ENCODE data around the gene MFAP3.

DNA sequence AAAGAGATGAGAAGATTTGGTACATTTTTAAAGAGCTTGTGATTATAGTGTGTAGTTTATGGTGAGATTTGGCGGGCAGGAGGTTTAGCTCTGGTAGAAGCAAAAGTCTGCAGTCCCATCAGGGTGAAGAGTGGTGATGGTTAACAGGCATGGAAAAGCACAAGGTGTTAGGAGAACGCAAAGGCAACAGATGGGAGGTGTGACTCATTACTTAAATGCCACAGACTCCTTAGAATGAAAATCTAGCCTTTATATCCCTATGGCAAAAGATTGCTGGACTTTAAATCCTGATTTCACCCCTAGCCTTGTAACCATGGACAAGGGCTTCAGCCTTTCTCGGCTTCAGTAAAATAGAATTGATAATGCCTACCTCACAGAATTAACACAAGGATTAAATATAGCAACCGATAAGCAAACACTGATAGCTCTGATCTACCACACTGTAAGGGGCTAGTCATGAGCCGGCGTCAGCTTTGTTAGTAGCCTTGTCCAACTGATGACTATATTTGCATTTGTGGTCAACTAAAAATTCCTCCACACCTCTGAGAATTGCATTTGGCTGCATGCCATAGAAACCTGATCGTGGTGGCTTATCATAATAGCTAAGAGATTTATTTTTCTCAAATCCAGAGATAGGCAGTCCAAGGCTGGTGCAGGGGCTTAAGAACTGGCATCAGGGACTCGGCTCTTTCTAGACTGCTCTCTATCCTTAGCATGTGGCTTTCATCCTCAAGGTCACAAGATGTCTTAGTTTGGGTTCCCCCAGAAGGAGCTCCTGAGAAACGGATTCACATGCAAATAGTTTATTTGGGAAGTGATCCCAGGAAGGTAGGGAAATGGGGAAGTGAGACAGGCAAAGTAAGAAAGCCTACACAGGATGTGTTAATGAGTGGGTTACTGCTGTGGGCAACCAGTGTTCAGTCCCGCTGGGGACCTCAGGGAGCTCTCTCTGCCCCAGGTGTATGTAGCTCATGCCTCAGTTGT is 19.6 kb downstream of the MFAP3 start:
- TF ChIP-seq, protein P1, sequence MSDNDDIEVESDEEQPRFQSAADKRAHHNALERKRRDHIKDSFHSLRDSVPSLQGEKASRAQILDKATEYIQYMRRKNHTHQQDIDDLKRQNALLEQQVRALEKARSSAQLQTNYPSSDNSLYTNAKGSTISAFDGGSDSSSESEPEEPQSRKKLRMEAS (IDR thresholded peaks at IDR 0.05), result no peak
- TF ChIP-seq TEAD4 (IDR thresholded peaks at IDR 0.05), result no peak
- no peak for TF ChIP-seq EP300 (IDR thresholded peaks at IDR 0.05; ENCODE audit: borderline replicate concordance)
- TF ChIP-seq, protein P2, sequence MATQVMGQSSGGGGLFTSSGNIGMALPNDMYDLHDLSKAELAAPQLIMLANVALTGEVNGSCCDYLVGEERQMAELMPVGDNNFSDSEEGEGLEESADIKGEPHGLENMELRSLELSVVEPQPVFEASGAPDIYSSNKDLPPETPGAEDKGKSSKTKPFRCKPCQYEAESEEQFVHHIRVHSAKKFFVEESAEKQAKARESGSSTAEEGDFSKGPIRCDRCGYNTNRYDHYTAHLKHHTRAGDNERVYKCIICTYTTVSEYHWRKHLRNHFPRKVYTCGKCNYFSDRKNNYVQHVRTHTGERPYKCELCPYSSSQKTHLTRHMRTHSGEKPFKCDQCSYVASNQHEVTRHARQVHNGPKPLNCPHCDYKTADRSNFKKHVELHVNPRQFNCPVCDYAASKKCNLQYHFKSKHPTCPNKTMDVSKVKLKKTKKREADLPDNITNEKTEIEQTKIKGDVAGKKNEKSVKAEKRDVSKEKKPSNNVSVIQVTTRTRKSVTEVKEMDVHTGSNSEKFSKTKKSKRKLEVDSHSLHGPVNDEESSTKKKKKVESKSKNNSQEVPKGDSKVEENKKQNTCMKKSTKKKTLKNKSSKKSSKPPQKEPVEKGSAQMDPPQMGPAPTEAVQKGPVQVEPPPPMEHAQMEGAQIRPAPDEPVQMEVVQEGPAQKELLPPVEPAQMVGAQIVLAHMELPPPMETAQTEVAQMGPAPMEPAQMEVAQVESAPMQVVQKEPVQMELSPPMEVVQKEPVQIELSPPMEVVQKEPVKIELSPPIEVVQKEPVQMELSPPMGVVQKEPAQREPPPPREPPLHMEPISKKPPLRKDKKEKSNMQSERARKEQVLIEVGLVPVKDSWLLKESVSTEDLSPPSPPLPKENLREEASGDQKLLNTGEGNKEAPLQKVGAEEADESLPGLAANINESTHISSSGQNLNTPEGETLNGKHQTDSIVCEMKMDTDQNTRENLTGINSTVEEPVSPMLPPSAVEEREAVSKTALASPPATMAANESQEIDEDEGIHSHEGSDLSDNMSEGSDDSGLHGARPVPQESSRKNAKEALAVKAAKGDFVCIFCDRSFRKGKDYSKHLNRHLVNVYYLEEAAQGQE (IDR thresholded peaks at IDR 0.05; ENCODE audit: low read depth), result no peak
- TF ChIP-seq RAD21 (IDR thresholded peaks at IDR 0.05; ENCODE audit: low read depth), result no peak
- no peak for TF ChIP-seq YY1 (IDR thresholded peaks at IDR 0.05; ENCODE audit: low read depth)
- TF ChIP-seq CEBPB (IDR thresholded peaks at IDR 0.05), result no peak
- TF ChIP-seq TAF1 (IDR thresholded peaks at IDR 0.05; ENCODE audit: low read depth), result no peak
- TF ChIP-seq NFIC (IDR thresholded peaks at IDR 0.05), result no peak
- TF ChIP-seq CREB1 (IDR thresholded peaks at IDR 0.05; ENCODE audit: low read depth), result no peak

Measured in Ishikawa (cell line).